Mononuclear cell (primary cell): ENCODE results near the gene TMEM42. TPM values are rescaled to one million over a fixed set of nuclear protein-coding genes. Genes with fewer than 3 reads are reported as not detected.

Experiments used
- H3K27me3 ChIP-seq: 2 replicates; pipeline ENCODE4 v1.6.0; 2011; ENCODE audit warnings: low read length, control low read depth; ENCODE audit not compliant: insufficient read depth
- H3K4me1 ChIP-seq: 2 replicates; pipeline ENCODE4 v1.5.1; 2011; ENCODE audit warnings: mild to moderate bottlenecking, low read length, control low read depth; ENCODE audit not compliant: insufficient read depth
- H3K4me3 ChIP-seq: 2 replicates; pipeline ENCODE4 v1.5.1; 2011; ENCODE audit warnings: mild to moderate bottlenecking, low read length, moderate library complexity
- H3K9me3 ChIP-seq: 2 replicates; pipeline ENCODE4 v1.5.1; 2011; ENCODE audit warnings: low read depth, mild to moderate bottlenecking, control low read depth, low read length
- total RNA-seq: library from RNA; depleted of rRNA; stranded (reverse); fragments of >200 nt; gene quantifications from one replicate; pipeline ENCODE4 v1.2.3, GENCODE V29; 2012

The TMEM42 gene
- total RNA-seq, 1 donor, result 3.7 TPM

DNA sequence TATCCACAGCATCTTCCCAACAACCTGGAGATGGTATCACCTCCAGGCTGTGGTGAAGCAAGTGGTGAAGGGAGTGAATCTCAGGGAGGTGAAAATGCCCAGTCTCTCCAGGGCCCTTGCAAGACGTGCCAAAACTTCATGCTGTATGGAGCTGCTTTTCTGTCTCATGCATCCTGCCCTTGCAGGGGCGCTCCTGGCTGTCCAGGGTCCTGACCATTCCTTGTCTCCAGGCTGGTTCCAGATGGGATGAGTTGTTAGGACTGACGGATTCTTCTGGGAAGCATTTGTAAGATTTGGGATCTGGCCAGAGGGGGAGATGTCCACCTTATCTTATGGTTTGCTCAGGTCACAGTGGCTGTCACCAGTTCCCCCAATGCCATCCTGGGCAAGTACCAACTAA lies 28.5 kb downstream of the TMEM42 start:
- H3K9me3 ChIP-seq, result no peaks in the 10 kb centered on the region
- no peaks in the 10 kb centered on the region for H3K27me3 ChIP-seq
- H3K4me1 ChIP-seq, result no peaks in the 10 kb centered on the region
- H3K4me3 ChIP-seq, result no peak overlapping the region

GRCh38 chr3:44890852-44891251 lies 29.1 kb downstream of the TMEM42 start:
- Histone ChIP-seq H3K4me3 (no peak overlapping the region), H3K9me3 (no peaks in the 10 kb centered on the region), H3K4me1 (no peaks in the 10 kb centered on the region), H3K27me3 (no peaks in the 10 kb centered on the region)

DNA sequence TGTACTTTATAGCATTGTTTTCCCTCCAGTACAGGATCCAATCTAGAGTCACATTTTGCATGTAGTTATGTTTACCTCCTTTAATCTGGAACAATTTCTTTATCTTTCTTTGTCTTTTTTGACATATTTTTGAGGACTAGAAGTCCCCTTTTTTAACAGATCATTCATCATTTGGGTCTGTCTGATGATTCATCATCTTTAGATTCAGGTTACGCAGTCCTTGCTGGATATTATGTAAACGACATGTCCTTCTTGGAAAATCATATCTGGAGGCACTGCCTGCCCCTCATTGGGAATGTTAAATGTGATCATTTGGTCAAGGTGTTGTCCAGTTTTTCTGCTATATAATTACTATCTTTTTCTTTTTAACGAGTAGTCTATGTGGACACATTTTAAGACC lies 31.0 kb downstream of the TMEM42 start:
- Histone ChIP-seq H3K9me3 (no peaks in the 10 kb centered on the region), H3K4me1 (no peaks in the 10 kb centered on the region), H3K27me3 (no peaks in the 10 kb centered on the region), H3K4me3 (no peak overlapping the region)

- H3K27me3 ChIP-seq, result no peaks in the 10 kb centered on the region
- no peaks in the 10 kb centered on the region for H3K4me1 ChIP-seq
- H3K4me3 ChIP-seq, result no peak overlapping the region
- no peaks in the 10 kb centered on the region for H3K9me3 ChIP-seq
Measured at GRCh38 chr3:44893097-44893496, 31.4 kb downstream of the TMEM42 start.

- Histone ChIP-seq H3K4me3 (no peak overlapping the region), H3K27me3 (no peaks in the 10 kb centered on the region), H3K4me1 (no peaks in the 10 kb centered on the region), H3K9me3 (no peaks in the 10 kb centered on the region)
Measured at GRCh38 chr3:44894485-44894884, 32.8 kb downstream of the TMEM42 start.

DNA sequence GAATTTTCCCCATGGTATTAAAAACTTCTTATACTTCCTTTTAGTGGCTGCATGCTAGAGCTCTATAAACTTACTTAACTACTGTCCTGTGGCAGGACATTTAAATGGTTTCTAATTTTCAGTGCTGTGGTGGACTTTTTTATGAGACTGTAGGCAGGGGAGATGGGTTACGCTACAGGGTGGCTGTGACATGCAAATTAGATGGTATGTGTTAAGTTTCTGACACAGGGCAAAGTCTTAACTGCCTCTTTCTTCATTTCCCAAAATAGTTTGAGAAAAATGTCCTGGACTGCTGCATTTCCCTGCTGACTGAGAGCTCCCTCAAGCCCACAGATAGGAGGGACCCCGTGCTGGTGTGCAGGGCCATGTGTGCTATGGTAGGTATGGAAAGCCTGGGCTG lies 34.7 kb downstream of the TMEM42 start:
- Histone ChIP-seq H3K4me3 (no peak overlapping the region), H3K9me3 (no peaks in the 10 kb centered on the region), H3K4me1 (no peaks in the 10 kb centered on the region), H3K27me3 (no peaks in the 10 kb centered on the region)

DNA sequence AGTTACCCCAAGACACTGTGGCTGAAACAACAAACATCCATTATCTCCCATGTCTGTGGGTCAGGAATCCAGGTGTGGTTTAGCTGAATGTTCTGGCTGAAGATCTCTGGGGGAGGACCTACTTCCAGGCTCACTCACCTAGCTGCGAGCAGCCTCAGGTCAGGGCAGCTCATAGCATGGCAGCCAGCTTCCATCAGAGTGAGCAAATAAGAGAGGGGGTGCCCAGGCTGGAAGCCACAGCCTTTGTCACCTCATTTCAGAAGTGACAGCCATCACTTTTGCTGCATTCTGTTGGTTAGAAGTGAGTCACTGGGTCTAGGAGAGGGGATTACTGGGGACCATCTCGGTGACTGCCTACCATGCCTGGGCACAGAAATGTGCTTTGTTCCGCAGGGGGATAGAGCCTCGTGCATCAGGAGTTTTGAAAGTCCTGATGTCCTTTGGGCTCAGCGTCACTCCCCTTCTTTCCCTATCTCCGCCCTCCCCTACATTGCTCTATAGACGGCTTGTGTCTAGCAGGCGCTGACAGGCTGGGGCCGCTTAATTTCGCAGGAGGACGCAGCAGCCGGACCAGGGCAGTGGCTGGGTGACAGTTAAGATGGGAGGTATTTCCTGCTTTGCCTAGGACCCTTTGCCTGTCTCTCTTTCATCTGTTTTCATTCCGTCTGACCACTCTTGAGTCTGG lies 38.1 kb downstream of the TMEM42 start:
- no peaks in the 10 kb centered on the region for H3K27me3 ChIP-seq
- no peaks in the 10 kb centered on the region for H3K4me1 ChIP-seq
- H3K4me3 ChIP-seq, result no peak overlapping the region
- no peaks in the 10 kb centered on the region for H3K9me3 ChIP-seq

- Histone ChIP-seq H3K9me3 (no peaks in the 10 kb centered on the region), H3K4me3 (no peak overlapping the region), H3K27me3 (no peaks in the 10 kb centered on the region), H3K4me1 (no peaks in the 10 kb centered on the region)
Measured at GRCh38 chr3:44902628-44903027, 40.9 kb downstream of the TMEM42 start.

DNA sequence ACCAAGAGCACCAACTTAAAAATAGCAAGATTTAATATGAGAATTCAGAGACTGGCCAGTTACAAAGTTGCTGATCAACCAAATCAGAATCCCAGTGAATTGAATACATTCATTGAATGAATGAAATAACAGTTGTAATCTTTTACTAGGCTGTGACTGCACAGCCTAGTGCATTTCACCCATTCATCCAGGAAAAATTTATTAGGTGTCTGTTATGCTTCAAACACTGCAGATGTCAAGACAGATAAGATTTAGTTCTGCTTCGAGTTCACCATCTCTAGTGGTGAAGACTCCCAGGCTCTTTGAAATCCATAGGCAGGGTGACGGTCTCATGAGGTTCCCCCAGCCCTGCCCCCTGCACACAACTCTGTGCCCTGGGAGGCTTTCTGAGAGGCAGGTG lies 41.6 kb downstream of the TMEM42 start:
- no peaks in the 10 kb centered on the region for H3K4me1 ChIP-seq
- no peaks in the 10 kb centered on the region for H3K27me3 ChIP-seq
- no peak overlapping the region for H3K4me3 ChIP-seq
- H3K9me3 ChIP-seq, result no peaks in the 10 kb centered on the region

DNA sequence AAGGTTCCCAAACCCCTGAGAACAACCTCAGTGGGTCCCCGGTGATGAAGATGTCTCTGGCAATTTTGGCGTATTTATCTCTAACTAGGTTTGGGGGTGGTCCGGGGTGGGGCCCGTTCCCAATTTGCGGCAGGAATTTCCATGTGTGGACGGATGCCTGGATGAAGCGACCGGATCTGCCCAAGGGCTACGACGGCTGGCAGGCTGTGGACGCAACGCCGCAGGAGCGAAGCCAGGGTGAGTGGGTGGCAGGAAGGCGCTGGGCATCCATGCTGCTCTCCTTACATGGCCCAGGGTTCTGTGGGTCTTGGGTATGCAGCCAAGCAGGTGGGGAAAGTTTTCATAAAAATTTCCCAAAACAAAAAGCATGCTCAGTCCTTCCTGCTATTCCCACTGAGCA lies 42.0 kb downstream of the TMEM42 start:
- H3K4me3 ChIP-seq, result no peak overlapping the region
- no peaks in the 10 kb centered on the region for H3K9me3 ChIP-seq
- no peaks in the 10 kb centered on the region for H3K4me1 ChIP-seq
- peaks cover 1% of the 10 kb centered on the region for H3K27me3 ChIP-seq

- Histone ChIP-seq H3K27me3 (peaks cover 8% of the 10 kb centered on the region), H3K4me3 (no peak overlapping the region), H3K4me1 (no peaks in the 10 kb centered on the region), H3K9me3 (no peaks in the 10 kb centered on the region)
Measured at GRCh38 chr3:44905446-44906157, 43.9 kb downstream of the TMEM42 start.

- Histone ChIP-seq H3K4me3 (no peak overlapping the region), H3K9me3 (no peaks in the 10 kb centered on the region), H3K4me1 (no peaks in the 10 kb centered on the region), H3K27me3 (peaks cover 8% of the 10 kb centered on the region)
Measured at GRCh38 chr3:44906997-44907396, 45.3 kb downstream of the TMEM42 start.

GRCh38 chr3:44907612-44908011 lies 45.9 kb downstream of the TMEM42 start:
- Histone ChIP-seq H3K4me1 (no peaks in the 10 kb centered on the region), H3K9me3 (no peaks in the 10 kb centered on the region), H3K4me3 (no peak overlapping the region), H3K27me3 (peaks cover 8% of the 10 kb centered on the region)

DNA sequence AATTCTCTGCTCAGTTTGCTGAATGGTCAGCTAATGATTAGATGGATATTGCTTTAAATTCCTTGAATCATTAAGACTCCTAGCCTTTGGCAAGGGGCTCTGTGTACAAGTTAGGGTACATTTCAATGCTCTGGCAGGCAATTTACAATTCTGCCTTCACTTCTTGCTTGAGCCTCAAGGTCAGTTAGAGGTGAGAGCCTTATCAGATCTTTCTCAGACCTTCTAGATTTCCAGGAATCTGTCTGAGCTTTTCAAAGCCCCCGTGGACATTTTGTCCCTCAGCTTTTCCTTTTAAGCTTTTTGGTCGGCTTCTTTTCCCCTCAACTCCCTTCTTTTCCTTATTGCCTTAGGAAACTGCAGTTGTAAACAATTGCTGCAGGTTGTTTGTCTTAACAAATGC lies 47.4 kb downstream of the TMEM42 start:
- H3K9me3 ChIP-seq, result no peaks in the 10 kb centered on the region
- H3K4me3 ChIP-seq, result no peak overlapping the region
- peaks cover 8% of the 10 kb centered on the region for H3K27me3 ChIP-seq
- H3K4me1 ChIP-seq, result no peaks in the 10 kb centered on the region

DNA sequence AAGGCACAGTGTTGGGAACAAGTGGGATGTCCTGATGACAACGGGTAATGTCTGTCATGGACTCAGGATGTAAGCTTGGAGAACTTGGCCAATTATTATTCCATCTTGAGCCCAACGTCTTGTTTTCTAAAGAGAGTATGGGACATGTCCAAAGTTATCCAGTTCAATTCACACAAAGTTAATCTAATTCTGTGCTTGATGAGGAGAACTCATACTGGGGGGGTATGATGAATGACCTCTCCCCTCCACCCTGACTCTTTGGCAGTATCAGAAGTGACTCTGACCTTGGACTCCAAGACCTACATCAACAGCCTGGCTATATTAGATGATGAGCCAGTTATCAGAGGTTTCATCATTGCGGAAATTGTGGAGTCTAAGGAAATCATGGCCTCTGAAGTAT lies 49.0 kb downstream of the TMEM42 start:
- Histone ChIP-seq H3K27me3 (peaks cover 8% of the 10 kb centered on the region), H3K4me3 (no peak overlapping the region), H3K4me1 (no peaks in the 10 kb centered on the region), H3K9me3 (no peaks in the 10 kb centered on the region)

GRCh38 chr3:44913868-44914468 lies 52.3 kb downstream of the TMEM42 start:
- H3K9me3 ChIP-seq, result no peaks in the 10 kb centered on the region
- H3K27me3 ChIP-seq, result peaks cover 4% of the 10 kb centered on the region
- no peak overlapping the region for H3K4me3 ChIP-seq
- no peaks in the 10 kb centered on the region for H3K4me1 ChIP-seq
